ENCODE measurements around the gene PNMT. TPM values are rescaled to one million over a fixed set of nuclear protein-coding genes. Genes with fewer than 3 reads are reported as not detected.

Gene PNMT
- total and polyA plus RNA-seq, 2 experiments from 2014 or later: 1.9 to 2.5 TPM

- peaks cover 44% of the 10 kb centered on the region for H3K4me1 ChIP-seq (ENCODE audit: insufficient read depth)
- no peak for ATAC-seq
These were observed 38.1 kb downstream of the PNMT start for GRCh38 chr17:39706383-39706782.

More at GRCh38 chr17:39706383-39706782, 38.1 kb downstream of the PNMT start:
- Histone ChIP-seq H3K27ac (ENCODE audit: low read depth) (no peak overlapping the region), H3K4me2 (no peak overlapping the region), H3K79me2 (replicated peaks; ENCODE audit: insufficient read depth) (peaks cover 61% of the 10 kb centered on the region), H3K36me3 (ENCODE audit: insufficient read depth) (peaks cover 25% of the 10 kb centered on the region), H2AFZ (no peak overlapping the region), H3K27me3 (ENCODE audit: insufficient read depth) (no peaks in the 10 kb centered on the region), H3K4me3 (no peak overlapping the region), H3K9me2 (ENCODE audit: insufficient read depth) (no peaks in the 10 kb centered on the region), H4K20me1 (replicated peaks; ENCODE audit: insufficient read depth) (peaks cover 32% of the 10 kb centered on the region), H3F3A (replicated peaks; ENCODE audit: low read depth) (0 out of 2 replicates have a peak, but pooled peaks cover 2% of the 10 kb centered on the region)
- Mint-ChIP-seq H3K27me3 (ENCODE audit: insufficient read depth, low read depth, poor library complexity) (peaks cover 2% of the 10 kb centered on the region), H3K27ac (no peak overlapping the region), H3K36me3 (ENCODE audit: low read depth) (peaks cover 64% of the 10 kb centered on the region), H3K4me3 (no peak overlapping the region), H3K9me3 (no peaks in the 10 kb centered on the region), H3K4me1 (peaks cover 47% of the 10 kb centered on the region)
- DNase-seq (ENCODE audit: low spot score): no peak
- no peak for TF ChIP-seq ZNF331 (CRISPR knock-in tag; IDR thresholded peaks at IDR 0.05; ENCODE audit: low read depth)
- TF ChIP-seq ZNF114 (CRISPR knock-in tag; IDR thresholded peaks at IDR 0.05): no peak
- no peak for TF ChIP-seq ZNF462 (CRISPR knock-in tag; IDR thresholded peaks at IDR 0.05)
- no peak for TF ChIP-seq CREB1 (CRISPR knock-in tag; IDR thresholded peaks at IDR 0.05; ENCODE audit: low read depth)
- no peak for TF ChIP-seq STAT1 (IDR thresholded peaks at IDR 0.05; ENCODE audit: unreplicated experiment)
- TF ChIP-seq REST (IDR thresholded peaks at IDR 0.05; ENCODE audit: unreplicated experiment): no peak
- TF ChIP-seq NANOG (IDR thresholded peaks at IDR 0.05; ENCODE audit: borderline replicate concordance): no peak
- no peak for TF ChIP-seq EZH2 (IDR thresholded peaks at IDR 0.05; ENCODE audit: low read depth, unreplicated experiment)
- no peak for TF ChIP-seq POLR2AphosphoS5 (IDR thresholded peaks at IDR 0.05; ENCODE audit: low read depth)
- no peak for TF ChIP-seq JUNB (IDR thresholded peaks at IDR 0.05; ENCODE audit: unreplicated experiment)
- TF ChIP-seq ETS1 (IDR thresholded peaks at IDR 0.05): no peak
- no peak for TF ChIP-seq EZH2phosphoT487 (IDR thresholded peaks at IDR 0.05; ENCODE audit: unreplicated experiment)
- TF ChIP-seq CTCF (conservative IDR thresholded peaks at IDR 0.05; ENCODE audit: low read depth in 2 of 2): no peak
